Right renal pelvis (tissue), 4 donors: ENCODE data around the gene SWI5. TPM values are rescaled to one million over a fixed set of nuclear protein-coding genes. Genes with fewer than 3 reads are reported as not detected.
"Not testable (repeated sequence)": the region's sequence is repeated elsewhere in the genome, so short reads cannot be mapped to it uniquely, and the experiment has no call there.

Experiments
- DNase-seq, 4 donors: peaks; one replicate each; pipeline ENCODE4 v3.0.0-alpha.2; 2013; ENCODE audit warnings: low read depth in 4 of 4, low spot score in 3 of 4, missing footprints in 1 of 4
- polyA plus RNA-seq, 4 donors: library from polyadenylated mRNA; unstranded; fragments of 120-200 nt; gene quantifications; one replicate each; pipeline ENCODE4 v1.2.1, GENCODE V29; 2013; ENCODE audit not compliant: insufficient read length in 4 of 4

Gene SWI5
- 10 to 100 TPM; 26.8 to 37.5 (median 29.9) TPM for polyA plus RNA-seq

DNA sequence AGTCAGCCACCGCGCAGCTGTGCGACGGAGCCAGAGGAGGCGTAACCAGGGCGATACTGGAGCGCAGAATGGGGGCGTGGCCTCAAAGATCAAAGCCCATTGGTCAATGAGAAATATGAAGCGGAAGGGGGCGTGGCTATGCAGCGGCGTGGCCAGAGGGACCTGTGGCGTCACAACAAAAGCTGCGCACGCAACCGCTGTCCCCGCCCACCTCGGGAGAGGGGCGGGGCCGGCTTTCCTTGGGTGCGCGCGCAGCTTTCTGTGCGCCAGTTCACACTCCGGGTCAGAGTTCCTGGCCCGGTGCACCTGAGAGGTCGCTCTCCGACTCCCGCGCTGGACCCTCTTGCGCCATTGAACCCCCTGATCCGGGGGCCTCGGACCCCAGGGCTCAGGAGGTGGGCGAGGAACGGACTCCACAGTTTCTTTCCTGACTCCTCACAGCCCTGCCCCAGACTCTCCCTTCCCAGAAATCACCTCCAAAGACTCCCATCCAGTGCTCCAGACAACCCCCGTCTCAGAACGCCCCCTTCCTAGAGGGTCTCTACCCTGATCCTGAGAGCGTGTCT is at the start of gene SWI5:
Gene SWI5 (plus strand): TSS at position 269 of the 566 bp plus-strand sequence.
- peak; percentile 99 to 100 (median 100) for DNase-seq

- DNase-seq, result no peak
Measured at GRCh38 chr9:128226412-128226801, 49.7 kb upstream of the SWI5 start.

DNA sequence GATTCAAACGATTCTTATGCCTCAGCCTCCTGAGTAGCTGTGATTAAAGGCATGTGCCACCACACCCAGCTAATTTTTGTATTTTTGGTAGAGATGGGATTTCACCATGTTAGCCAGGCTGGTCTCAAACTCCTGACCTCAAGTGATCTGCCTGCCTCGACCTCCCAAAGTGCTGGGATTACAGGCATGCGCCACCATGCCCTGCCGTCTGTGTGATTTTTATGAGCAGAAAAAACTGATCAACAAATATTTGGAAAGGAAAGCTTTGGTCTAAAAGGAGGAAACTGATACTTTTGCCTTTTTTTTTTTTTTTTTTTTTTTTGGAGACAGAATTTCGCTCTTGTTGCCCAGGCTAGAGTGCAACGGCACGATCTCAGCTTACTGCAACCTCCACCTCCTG is 45.2 kb upstream of the SWI5 start:
- not testable (repeated sequence) for DNase-seq

DNA sequence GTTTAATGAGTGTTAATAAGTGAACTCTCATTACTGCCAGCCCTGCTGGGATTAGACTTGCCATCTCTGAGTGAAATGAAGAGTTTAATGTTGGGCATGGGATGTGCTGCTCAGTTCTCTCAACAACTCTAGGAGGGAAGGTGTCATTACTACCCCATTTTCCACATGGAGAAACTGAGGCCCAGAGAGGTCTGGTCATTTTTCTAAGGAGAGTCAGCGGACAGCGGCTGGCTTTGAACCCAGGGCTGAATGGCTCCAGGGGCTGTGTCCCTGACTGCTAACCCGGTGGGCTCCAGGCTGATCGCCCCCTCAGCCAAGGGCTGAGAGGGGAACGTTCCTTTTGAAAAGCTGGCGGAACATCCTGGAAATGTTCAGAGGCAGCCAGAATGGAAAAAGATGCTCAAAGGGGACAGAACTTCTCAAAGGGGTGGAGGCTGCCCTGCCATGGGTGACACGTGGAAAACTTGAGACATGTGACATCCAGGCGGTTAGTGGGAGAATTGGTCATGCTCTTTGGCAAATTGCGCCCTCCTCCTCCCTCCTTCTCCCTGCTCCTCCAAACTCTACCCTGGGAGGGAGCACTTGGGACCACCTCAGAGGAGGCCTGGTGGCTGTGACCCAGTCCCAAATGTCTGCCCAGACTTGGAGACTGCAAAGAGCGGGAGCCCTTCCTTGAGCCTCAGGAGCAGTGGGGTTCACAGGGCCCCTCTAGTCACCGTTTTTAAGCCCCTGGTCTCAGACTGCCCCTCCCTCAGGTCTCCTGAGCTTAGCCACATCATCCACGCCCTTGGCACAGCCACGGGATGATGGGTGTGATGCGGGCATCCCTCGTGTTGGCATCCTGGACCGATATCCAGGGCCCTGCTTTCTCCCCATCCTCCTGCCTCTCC is 44.2 kb upstream of the SWI5 start:
- DNase-seq, result no peak

DNA sequence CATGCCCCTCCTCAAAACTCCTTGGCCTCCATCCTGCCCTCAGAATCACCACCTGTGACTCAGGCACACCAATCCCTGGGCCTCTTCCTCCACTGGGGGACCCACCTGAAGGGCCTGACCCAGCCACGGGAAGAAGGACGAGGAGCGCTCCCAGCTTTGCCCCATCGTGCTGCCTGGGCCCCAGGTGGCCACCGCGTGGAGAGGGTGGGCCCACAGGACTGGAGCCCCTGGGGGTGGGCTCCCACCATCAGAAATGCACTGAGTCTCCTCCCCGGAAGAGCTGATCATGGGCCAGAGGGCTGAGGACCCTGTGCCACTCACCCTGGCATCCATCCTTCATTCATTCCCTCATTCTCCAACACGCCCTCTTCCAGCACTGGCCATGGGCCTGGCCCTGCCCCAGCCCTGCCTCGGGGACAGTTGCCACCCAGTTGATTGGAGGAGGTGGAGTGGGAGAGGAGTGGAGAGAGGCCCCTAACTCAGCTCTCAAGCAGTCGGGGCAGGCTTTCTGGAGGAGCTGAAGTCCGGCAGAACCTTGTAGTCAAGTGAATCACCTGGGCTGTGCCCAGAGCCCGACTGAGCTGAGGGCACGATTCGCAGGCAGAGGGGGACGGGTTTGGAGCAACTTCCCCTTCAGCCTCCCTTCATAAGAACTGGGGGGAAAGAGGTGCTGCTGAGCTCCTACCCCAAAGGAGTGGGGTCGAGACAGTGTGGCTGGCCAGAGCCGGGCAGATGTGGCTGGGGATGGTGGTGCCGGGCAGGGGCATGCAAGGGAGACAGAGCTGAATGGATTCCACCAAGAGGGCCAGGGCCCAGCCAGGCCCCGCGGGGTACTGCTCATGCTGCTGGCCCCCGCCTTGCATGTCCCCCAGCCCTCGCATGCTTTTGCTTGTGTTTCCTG is 43.3 kb upstream of the SWI5 start:
- DNase-seq, result no peak

GRCh38 chr9:128233817-128234406 is 42.2 kb upstream of the SWI5 start:
- no peak for DNase-seq

DNA sequence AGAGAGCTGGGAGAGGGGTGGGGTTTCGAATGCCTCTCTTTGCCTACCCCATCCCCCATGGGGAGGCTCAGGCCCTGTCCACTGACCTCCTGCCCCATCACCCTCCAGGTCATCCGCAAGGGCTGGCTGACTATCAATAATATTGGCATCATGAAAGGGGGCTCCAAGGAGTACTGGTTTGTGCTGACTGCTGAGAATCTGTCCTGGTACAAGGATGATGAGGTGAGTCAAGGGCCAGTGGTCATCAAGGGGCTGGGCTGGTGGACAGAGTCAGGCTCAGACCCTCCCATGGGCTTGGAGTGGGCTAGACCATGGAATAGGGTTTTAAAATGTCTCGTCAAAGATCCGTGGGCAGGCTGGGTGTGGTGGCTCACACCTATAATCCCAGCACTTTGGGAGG is 34.0 kb upstream of the SWI5 start:
- DNase-seq, result no peak

GRCh38 chr9:128242828-128243214 is 33.3 kb upstream of the SWI5 start:
- no peak for DNase-seq

GRCh38 chr9:128243215-128244018 is 32.7 kb upstream of the SWI5 start:
- peak in 1 of 4 donors; percentile 44 for DNase-seq

DNA sequence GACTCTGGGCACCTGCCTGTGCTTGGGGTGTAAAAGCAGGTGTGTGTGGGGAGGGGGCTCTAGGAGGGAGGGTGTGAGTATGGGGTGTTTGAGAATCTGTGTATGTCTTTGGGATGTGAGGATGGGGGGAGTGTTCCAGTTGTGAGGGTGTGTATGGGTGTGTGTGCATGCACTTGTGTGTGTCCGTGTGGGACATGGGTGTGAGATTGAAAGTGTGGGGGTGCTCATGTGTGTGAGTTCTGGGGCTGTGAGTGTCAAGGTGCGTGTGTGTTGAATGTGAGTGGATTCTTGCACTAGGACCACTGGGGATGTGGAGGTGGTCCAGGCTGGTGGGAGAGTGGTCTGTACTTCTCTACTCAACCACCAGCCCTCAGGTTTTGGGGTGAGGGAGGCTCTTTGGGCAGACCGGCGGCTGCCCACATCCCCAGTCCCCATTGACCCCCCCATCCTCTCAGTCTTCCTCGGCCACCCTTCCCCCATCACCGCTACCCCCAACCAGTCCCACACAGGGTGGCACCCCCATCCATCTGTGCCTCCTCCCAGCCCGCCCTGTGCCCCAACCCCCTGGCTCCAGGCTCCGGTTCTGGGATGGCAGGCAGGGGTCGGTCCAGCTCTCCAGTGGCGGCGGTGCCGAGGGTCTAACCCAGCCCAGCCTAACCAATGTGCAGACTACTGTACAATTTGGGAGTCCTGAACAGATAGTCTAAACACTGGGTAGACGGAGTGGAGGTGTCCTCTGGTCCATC is 31.8 kb upstream of the SWI5 start:
- no peak for DNase-seq

- DNase-seq, result peak in 3 of 4 donors; percentile 80
Measured at GRCh38 chr9:128244837-128245231, 31.2 kb upstream of the SWI5 start.

- DNase-seq, result peak in 2 of 4 donors; percentile 61 to 73
Measured at GRCh38 chr9:128245421-128246151, 30.5 kb upstream of the SWI5 start.

DNA sequence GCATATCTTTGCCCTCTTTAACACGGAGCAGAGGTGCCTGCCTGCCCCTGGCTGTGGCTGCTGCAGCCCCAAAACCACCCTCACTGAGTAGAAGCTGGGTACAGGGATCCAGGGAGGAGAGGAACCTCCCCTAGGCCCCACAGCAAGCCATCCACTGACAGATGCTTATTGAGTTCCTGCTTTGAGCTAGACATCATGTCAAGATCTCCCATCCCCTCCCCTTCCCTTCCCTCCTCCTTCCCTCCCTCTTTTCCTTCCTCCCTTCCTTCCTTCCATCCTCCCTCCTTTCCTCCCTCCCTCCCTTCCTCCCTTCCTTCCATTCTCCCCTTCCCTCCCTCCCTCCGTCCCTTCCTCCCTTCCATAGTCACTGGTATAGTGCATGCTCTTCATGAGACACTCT is 29.6 kb upstream of the SWI5 start:
- DNase-seq, result no peak

- DNase-seq, result no peak
Measured at GRCh38 chr9:128247226-128247803, 28.8 kb upstream of the SWI5 start.

- no peak for DNase-seq
Measured at GRCh38 chr9:128249558-128249907, 26.5 kb upstream of the SWI5 start.

DNA sequence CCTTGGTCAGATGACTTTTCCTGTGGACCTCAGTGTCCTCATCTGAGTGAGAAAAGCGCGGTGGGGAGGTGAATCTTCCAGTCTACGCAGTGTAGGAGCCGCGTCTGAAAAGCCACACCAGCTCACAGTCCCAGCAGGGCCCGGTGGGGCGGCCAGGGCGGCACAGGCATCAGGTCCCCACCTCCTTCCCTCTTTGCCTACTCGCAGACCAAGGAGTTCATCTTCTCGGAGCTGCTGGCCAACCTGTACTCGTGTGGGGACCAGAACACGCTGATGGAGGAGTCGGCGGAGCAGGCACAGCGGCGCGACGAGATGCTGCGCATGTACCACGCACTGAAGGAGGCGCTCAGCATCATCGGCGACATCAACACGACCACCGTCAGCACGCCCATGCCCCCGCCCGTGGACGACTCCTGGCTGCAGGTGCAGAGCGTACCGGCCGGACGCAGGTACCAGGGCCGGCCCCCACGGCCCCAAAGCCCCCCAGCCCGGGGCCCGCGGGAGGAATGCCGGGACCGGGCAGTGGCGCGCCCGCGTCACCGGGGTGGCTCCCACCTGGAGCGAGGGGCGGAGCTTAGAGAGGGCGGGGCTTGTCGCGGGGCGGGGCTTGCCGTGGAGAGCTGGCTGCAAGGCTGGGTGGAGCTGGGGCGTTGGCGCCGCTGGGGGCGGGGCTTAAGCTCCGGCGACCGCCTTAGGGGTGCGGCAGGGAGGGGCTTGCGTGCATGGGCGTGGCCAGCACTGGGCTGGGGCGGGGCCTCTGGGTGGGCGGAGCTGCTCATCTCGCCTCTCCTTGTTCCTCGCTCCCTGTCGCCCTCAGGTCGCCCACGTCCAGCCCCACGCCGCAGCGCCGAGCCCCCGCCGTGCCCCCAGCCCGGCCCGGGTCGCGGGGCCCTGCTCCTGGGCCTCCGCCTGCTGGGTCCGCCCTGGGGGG is 25.9 kb upstream of the SWI5 start:
- DNase-seq, result peak in 3 of 4 donors; percentile 61 to 73 (median 63)
